A549 (cell line): ENCODE results near the gene ST8SIA2.

Experiments
- CHD2 ChIP-seq: fragments of 150-350 bp; IDR thresholded peaks from 2 replicates; pipeline ENCODE4 v1.6.1; 2014; ENCODE audit warnings: low read length; ENCODE audit not compliant: partially characterized antibody
- CTCF ChIP-seq: fragments of >200 bp; sonication (Bioruptor Twin); formaldehyde crosslinking; IDR thresholded peaks from 3 replicates; pipeline ENCODE4 v1.5.1; 2016
- HDAC2 ChIP-seq: fragments of 200-600 bp; sonication (generic); IDR thresholded peaks from 2 replicates; pipeline ENCODE4 v1.6.1; 2016
- KDM1A ChIP-seq: fragments of 200-600 bp; sonication (generic); IDR thresholded peaks from 2 replicates; pipeline ENCODE4 v1.6.1; 2016; ENCODE audit warnings: low read depth, mild to moderate bottlenecking
- POLR2A ChIP-seq: IDR thresholded peaks from 2 replicates; pipeline ENCODE4 v1.6.1; 2012; ENCODE audit warnings: mild to moderate bottlenecking, low read length

- TF ChIP-seq CTCF (no peak), CHD2 (no peak), POLR2A (no peak), KDM1A (no peak), HDAC2 (no peak)
Measured at GRCh38 chr15:92405942-92406341, 12.3 kb downstream of the ST8SIA2 start.
